HG03469 (cell line): Measurements from ENCODE around the gene DENND6B.

ENCODE experiments used
- ATAC-seq: cut with Tn5 transposase; IDR thresholded peaks from one replicate; pipeline ENCODE4 v1.9.1; 2021; ENCODE audit warnings: mild to moderate bottlenecking, moderate library complexity, moderate number of reproducible peaks; ENCODE audit not compliant: unreplicated experiment

The DENND6B gene

GRCh38 chr22:50304528-50305392 is 22.1 kb downstream of the DENND6B start:
- no peak for ATAC-seq

GRCh38 chr22:50303848-50304527 is 22.8 kb downstream of the DENND6B start:
- ATAC-seq: no peak

- no peak for ATAC-seq
These were observed 23.3 kb downstream of the DENND6B start for GRCh38 chr22:50303515-50303847.

GRCh38 chr22:50302564-50302963 is 24.2 kb downstream of the DENND6B start:
- ATAC-seq: no peak

GRCh38 chr22:50302041-50302541 is 24.7 kb downstream of the DENND6B start:
- no peak for ATAC-seq

- no peak for ATAC-seq
These were observed 25.2 kb downstream of the DENND6B start for GRCh38 chr22:50301581-50301991.

- no peak for ATAC-seq
These were observed 26.1 kb downstream of the DENND6B start for GRCh38 chr22:50300620-50301257.

GRCh38 chr22:50299785-50300619 is 26.8 kb downstream of the DENND6B start:
- no peak for ATAC-seq

GRCh38 chr22:50298937-50299784 is 27.7 kb downstream of the DENND6B start:
- no peak for ATAC-seq

GRCh38 chr22:50298266-50298637 is 28.6 kb downstream of the DENND6B start:
- no peak for ATAC-seq

GRCh38 chr22:50297510-50298265 is 29.1 kb downstream of the DENND6B start:
- no peak for ATAC-seq

- ATAC-seq: no peak
These were observed 29.9 kb downstream of the DENND6B start for GRCh38 chr22:50296658-50297490.

GRCh38 chr22:50294319-50294656 is 32.5 kb downstream of the DENND6B start:
- ATAC-seq: no peak

GRCh38 chr22:50293441-50294318 is 33.1 kb downstream of the DENND6B start:
- ATAC-seq: no peak

GRCh38 chr22:50292643-50293440 is 34.0 kb downstream of the DENND6B start:
- ATAC-seq: no peak

GRCh38 chr22:50289942-50290630 is 36.7 kb downstream of the DENND6B start:
- ATAC-seq: no peak
